LoVo (cell line): ENCODE results near the gene OAF.
A peak's percentile ranks its signal among the peaks of the same experiment; 100 is the strongest.

Source experiments
- DNase-seq: peaks from one replicate; pipeline ENCODE4 v3.0.0-alpha.2; 2016; ENCODE audit warnings: low spot score

OAF gene

GRCh38 chr11:120222916-120223315 is 12.1 kb downstream of the OAF start:
- DNase-seq: no peak

GRCh38 chr11:120223793-120224192 is 13.0 kb downstream of the OAF start:
- no peak for DNase-seq

GRCh38 chr11:120224361-120224760 is 13.5 kb downstream of the OAF start:
- no peak for DNase-seq

- DNase-seq: no peak
Observed at GRCh38 chr11:120224972-120225909, 14.4 kb downstream of the OAF start.

GRCh38 chr11:120226242-120226641 is 15.4 kb downstream of the OAF start:
- no peak for DNase-seq

GRCh38 chr11:120226714-120227113 is 15.9 kb downstream of the OAF start:
- no peak for DNase-seq

GRCh38 chr11:120227228-120227852 is 16.5 kb downstream of the OAF start:
- DNase-seq: no peak

GRCh38 chr11:120228794-120229384 is 18.1 kb downstream of the OAF start:
- no peak for DNase-seq

- DNase-seq: no peak
Observed at GRCh38 chr11:120229451-120230424, 18.9 kb downstream of the OAF start.

- no peak for DNase-seq
Observed at GRCh38 chr11:120230433-120231071, 19.7 kb downstream of the OAF start.

- DNase-seq: no peak
Observed at GRCh38 chr11:120231963-120232362, 21.1 kb downstream of the OAF start.

- DNase-seq: no peak
Observed at GRCh38 chr11:120233207-120233803, 22.5 kb downstream of the OAF start.

- DNase-seq: peak; percentile 74
Observed at GRCh38 chr11:120235024-120235628, 24.3 kb downstream of the OAF start.

GRCh38 chr11:120236169-120237107 is 25.6 kb downstream of the OAF start:
- no peak for DNase-seq

- DNase-seq: no peak
Observed at GRCh38 chr11:120238968-120239620, 28.3 kb downstream of the OAF start.

- no peak for DNase-seq
Observed at GRCh38 chr11:120239713-120240640, 29.1 kb downstream of the OAF start, which contains the start of gene POU2F3. Gene POU2F3 (plus strand): TSS chr11:120240140. CDS start chr11:120240344, 204 bp downstream.

GRCh38 chr11:120240866-120241265 is 30.0 kb downstream of the OAF start:
- no peak for DNase-seq
